ENCODE results near the gene CDK10.
A peak's percentile ranks its signal among the peaks of the same experiment; 100 is the strongest.
"Not testable (repeated sequence)": the region's sequence is repeated elsewhere in the genome, so short reads cannot be mapped to it uniquely, and the experiment has no call there.

Gene CDK10

DNA sequence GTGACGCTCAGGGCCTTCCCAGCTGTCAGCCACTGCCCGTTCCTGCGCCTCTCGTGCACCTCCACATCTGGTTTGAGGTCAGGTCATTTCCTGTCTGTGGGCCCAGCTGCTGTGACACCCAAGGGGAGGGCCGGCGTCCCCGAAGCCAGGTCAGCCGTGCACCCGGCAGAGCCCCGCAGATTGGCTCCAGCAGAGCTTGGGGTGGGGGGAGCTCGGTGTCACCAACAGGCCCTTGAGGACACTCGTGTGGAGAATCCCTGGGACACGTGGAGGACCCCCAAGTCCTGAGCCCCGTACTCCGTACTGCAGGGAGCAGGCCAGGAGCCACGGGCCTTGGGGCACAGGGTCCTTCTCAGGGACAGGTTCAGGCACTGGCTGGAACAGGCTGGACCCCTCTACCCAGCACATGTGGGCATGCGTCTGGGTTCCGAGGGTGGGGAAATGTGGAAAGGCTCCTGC is 10.2 kb downstream of the CDK10 start:
- DNase-seq (ENCODE audit: low spot score): peak; percentile 39

DNA sequence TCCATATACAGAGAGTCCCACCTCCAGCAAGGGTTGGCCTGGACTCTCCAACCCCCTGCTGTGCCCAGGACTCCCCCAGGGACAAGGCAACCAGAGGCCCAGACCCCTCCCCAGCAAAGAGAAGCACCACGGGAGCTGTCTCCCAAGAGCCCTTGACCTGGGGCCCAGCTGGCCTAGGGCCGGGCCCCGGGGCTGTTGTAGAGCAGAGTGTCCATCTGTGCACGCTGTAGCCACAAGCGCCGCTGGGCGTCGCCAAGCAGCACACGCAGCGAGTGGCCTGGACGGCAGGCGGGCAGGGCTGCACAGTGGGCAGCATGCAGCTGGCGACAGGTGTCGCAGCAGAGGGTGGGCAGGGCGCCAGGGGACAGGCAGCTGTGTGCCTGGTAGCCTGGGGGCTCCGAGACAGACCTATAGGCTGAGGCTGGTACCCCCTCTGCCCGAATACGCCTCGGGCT is 10.7 kb downstream of the CDK10 start:
- peak; percentile 31 for DNase-seq (ENCODE audit: low spot score)

DNA sequence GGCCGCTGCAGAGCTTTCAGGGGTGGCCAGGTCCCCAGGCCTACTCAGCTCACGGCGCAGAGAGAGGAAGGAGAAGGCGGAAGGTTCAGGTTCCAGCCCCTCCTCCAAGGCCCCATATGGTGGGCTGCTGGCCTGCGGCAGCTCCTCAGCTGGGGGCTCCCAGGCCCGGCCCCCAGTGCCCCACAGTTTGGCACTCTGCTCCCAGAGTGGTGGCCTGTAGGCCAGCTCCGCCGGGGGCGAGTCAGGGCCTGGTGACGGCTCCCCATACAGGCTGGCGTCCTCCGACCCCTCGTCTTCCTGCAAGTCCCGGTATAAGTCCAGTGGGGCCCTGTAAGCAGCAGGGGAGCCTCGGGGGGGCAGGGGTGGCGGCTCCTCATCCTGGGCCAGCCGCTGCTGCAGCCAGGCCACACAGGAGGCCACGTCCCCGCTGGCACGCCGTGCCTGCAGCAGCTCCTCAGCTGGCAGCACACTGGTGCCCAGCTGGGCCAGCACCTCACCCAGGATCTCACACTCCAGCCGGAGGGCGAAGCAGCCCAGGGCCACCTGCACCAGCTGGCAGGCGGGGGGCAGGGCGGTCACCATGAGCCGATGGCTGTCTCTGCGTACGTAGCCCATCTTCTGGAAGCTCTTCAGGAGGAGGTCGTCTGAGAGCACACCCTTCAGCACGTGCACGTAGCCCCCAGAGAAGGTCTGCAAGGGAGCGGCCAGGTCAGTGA is 11.3 kb downstream of the CDK10 start:
- DNase-seq (ENCODE audit: low spot score): no peak

DNA sequence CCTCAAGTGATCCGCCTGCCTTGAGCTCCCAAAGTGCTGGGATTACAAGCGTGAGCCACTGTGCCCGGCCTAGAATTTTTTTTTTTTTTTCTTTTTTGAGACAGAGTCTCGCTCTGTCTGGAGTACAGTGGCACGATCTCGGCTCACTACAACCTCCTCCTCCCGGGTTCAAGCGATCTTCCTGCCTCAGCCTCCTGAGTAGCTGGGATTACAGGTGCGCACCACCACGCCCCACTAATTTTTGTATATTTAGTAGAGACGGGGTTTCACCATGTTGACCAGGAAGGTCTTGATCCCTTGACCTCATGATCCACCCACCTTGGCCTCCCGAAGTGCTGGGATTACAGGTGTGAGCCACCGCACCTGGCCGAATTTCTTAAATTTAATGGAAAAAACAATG is 12.2 kb downstream of the CDK10 start:
- not testable (repeated sequence) for DNase-seq (ENCODE audit: low spot score)

DNA sequence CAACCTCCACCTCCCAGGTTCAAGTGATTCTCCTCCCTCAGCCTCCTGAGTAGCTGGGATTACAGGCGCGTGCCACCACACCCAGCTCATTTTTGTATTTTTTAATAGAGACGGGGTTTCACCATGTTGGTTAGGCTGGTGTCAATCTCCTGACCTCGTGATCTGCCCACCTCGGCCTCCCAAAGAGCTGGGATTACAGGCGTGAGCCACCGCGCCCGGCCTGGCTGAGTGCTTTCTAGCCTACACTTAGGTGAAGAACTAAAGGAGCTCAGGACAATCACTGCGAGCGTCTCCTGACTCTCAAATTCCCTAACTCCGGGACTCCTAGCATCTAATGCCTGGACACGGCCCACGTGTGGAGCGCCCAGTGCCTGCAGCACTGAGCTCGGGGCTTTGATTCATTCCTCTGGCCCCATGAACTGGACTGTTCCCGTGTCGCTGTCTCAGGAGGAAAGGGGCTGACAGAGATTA is 13.2 kb downstream of the CDK10 start:
- not testable (repeated sequence) for DNase-seq (ENCODE audit: low spot score)

DNA sequence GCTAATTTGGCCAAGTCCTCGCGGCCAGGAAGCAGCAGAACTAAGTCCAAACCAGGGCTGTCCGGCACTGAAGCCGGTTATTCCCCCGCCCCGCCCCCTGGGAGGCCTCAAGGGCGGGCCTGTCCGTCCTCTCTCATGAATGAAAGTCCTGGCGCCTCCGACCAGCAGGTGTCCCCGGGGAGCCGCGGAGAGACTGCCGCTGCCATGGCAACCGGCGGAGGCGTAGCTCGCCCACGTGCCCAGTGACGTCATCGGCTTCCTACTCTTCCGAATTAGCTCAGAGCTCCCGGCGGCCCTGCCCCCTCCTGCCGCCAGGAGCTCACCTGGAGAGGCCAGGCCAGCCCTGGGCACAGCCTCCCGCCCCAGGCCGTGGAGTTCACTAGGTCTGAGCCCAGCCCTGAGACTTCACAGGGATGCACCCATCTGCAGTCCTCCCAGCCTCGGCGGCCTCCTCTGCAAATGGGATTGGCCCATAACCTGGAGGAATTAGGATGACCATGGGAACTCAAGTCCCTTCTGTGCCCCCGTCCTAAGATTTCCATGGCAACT is 13.7 kb downstream of the CDK10 start:
- DNase-seq (ENCODE audit: low spot score): peak; percentile 99

DNA sequence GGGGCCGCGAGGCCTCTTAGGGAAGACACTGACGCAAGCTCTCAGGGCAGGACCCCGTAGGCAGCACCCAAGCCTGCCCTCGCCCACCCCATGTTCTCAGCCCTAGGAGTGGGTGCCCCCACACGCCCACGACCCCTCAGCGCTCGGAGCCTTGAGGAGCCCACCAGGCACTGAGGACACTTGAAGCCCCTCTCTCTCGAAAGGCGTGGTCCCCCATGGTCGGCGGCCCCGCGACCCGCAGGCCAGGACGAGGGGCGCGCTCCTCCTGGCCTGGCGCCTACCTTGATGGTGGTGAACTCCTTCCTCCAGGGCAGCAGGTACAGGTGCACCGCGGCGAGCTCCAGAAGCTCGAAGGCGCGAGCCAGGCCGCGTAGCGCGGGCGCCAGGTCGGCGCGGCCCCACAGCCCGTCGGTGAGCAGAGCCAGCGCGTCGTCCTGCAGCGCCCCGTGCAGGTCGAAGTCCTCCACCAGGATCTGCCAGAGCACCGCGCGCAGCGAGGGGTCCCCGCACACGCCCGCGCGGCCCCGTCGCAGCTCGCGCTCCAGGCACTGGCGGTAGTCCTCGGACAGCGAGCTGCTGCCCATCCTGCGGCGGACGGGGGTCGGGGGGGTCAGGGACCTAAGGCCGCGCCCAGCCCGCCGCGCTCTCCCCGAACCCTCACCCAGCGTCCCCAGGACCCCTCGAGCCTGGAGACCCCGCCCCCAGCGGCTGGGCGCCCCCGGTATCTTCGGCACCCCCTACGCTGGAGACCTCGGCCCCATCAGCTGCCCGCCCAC is 14.3 kb downstream of the CDK10 start:
- DNase-seq (ENCODE audit: low spot score): peak; percentile 86

DNA sequence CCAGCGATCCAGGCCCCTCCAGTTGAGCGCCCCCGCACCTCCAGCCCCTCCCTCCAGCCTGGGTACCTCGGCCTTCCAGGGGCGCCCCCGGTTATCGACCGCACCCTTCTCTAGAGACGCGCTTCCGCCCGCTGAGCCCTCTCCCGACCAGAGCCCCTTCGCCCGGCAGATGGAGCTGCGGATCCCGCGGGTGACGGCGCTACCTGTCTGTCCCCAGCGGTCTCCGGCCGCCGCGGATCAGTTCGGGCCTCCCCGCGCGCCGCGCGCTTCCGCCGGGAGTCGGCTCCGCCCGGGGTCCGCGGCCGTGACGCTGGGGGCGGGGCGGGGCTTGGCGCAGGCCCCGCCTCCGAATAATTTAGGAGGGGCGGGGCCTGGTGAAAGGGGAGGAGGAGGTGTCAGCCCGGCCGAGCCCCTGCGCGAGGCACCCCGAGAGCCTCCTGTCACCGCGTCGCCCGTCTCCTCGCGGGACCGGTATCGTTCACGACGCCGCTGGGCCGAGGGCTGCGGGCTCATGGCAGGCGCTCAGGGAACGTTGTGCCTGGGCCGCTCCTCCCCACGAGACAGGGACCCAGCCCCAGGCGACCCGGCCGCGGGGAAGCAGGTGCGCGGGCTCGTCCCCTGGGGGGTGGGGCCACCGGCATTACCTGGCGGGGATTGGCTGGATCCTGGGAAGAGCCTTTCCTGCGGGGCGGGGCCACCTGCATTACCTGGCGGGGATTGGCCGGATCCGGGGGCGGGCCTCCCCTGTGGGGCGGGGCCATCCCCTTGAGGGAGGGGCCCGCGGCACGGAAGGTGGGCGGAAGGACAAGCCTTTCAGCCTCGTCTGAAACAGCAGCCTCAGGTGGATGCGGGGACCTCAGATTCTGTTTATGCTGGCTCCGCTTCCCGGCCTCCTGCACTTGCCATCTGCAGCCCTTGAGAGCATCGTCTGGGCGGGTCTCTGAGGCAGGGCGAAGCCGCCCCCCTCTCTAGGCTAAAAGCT is 15.2 kb downstream of the CDK10 start, which contains the start of gene SPATA2L:
SPATA2L (minus strand) TSS at position 281 of the 982 bp plus-strand sequence. CDS start 473 bp downstream, outside the sequence.
- peak; percentile 99 for DNase-seq (ENCODE audit: low spot score)

DNA sequence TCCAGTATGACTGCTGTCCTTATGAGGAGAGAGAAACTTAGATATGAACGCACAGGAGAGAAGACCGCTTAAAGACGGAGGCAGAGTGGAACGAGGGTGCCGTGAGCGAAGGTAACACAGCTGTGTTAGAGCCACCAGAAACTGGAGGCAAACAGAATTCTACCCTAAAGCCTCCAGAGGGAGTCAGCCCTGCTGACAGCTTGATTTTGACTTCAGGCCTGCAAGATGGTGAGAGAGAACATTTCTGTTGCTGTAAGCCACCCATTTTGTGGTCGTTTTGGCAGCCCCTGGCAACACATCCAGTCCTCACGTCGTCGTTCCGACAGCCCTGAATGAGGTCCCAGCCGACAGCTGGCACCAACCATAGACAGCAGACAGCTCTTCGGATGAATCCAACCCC is 17.8 kb downstream of the CDK10 start:
- DNase-seq (ENCODE audit: low spot score): no peak

DNA sequence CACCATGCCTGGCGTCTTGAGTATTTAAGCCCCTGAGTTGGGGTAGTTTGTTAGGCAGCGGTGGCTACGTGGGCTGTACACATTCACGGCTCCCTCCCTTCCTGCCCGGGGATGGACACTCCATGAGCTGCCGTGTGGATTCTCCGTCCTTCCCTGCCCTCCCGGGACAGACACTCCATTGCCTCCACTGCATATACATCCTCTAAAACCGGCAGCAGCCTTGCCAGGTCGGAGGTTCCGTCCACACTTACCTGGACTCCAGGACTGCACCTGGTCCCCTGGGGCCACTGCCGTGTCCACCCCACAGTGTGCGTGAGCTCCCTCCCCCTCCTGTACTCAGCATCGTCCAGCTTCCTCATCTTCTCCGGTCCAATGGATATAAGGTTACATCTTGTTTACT is 18.5 kb downstream of the CDK10 start:
- DNase-seq (ENCODE audit: low spot score): no peak

DNA sequence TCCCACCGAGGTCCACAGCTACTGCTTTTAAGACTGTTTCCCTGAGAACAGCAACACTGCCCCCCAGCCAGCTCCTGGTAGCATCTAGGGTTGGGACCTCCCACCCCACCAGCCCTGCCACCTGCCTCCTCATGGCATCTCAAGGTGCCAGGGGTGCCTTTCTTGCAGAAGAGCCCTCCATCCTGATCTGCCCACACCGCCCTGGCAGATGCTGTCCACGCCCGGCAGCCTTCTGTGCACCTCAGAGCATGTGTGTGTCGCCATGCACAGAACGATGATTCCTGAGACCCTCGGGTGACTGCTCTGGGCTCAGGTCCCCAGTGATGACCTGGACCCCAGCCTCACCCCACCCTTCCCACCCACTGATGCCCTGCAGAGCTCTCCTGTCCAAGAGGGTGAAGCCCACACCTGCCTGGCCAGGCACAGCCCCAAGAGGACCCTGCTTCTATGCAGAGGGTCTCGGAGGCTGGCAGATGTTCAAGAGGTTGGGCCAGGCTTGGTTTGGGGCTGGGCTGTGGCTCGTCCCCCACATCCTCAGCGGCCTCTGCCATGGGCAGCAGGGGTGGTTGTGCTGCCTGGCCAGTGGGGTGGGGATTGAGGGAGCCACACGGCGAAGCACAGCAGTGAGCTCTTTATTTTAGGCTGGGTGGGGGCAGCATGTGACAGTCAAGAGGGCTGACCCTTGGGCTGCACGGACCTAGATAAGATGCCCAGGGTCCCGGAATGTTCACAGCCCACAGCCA is 20.2 kb downstream of the CDK10 start:
- DNase-seq (ENCODE audit: low spot score): peak; percentile 31

DNA sequence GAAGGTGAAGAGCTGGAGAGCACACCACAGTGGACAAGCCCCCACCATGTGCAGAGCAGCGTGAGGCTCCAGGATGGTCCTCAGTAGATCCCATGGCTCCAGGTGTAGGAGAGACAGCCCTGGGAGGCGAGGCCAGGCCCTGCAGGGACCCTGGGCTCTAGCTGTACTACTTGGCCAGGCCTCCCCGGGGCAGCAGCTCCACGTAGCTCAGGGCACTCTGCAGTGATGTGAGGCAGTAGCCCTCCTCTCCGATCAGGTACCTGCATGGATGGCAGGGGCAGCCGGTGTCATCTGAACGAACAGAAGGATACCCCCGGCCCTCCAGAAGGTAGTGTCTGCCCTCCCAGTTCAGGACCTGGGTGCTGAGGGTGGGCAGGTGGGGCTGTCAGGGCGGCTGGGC is 21.2 kb downstream of the CDK10 start:
- no peak for DNase-seq (ENCODE audit: low spot score)

DNA sequence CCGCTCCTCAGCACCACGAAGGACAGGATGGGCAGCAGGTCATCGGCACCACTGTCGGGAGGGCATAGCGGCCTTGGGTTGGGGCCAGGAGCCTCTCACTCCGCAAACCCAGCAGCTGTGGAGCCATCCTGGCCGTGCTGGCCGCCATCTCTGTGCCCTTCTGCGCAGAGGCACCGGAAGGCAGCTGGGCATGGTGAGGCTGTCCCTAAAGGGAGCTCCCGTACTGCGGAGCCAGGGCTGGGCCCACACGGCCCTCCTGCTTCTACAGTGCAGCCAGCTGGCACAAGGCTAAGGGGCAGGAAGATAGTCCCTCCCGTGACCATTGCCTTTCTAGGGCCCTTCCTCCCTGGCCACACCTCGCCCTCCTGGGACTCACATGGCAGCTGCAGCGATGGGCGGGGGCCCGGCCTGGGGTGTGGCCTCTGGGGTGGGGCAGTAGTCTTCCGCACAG is 22.0 kb downstream of the CDK10 start:
- DNase-seq (ENCODE audit: low spot score): no peak

DNA sequence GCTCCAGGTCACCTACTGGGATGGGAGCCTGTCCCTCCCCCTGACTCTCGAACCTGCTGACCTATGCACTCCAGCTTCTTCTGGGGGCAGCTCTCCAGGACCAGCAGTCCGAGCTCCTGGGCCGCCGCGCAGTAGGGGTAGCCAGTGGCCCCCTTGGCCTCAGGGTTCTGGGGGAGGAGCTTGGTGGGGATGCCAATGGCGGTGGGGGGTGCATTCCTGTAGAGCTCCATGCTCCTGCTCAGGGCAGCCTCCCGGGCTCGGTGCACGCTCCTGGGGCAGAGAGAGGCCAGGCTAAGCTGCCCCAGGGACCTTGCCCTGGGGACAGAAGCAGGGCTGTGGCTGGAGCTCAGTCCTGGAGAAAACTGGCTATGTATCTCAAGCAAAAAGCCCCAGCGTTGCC is 22.7 kb downstream of the CDK10 start:
- DNase-seq (ENCODE audit: low spot score): no peak

DNA sequence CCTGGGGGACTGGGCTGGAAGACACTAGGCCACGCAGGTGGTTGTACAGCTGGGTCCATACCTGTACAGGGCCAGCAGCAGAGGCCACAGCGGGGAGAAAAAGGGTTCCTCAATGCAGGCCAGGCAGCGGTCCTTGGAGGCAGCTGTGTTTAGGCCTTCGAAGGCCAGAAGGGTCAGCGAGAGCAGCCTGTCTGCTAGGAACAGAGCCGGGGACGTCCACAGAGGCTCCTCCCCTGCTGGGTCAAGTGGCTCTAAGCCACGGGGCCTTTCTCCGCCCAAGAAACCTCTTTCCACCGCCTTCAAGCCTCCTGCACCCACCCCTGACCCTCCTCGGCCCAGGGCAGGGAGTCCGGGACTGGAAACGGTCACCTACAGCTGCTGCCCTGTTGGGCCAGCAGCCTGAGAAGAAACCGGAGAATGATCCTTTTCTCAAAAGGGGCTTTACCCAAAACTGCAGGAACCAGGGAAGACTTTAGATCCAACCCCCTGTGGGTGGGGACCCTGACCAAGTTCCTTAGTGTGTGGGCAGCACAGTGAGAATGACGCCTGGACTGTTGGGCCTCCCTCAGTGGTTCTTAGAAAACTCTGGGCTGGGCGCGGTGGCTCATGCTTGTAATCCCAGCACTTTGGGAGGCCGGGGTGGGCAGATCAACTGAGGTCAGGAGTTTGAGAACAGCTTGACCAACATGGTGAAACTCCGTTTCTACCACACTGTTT is 23.4 kb downstream of the CDK10 start:
- DNase-seq (ENCODE audit: low spot score): no peak

DNA sequence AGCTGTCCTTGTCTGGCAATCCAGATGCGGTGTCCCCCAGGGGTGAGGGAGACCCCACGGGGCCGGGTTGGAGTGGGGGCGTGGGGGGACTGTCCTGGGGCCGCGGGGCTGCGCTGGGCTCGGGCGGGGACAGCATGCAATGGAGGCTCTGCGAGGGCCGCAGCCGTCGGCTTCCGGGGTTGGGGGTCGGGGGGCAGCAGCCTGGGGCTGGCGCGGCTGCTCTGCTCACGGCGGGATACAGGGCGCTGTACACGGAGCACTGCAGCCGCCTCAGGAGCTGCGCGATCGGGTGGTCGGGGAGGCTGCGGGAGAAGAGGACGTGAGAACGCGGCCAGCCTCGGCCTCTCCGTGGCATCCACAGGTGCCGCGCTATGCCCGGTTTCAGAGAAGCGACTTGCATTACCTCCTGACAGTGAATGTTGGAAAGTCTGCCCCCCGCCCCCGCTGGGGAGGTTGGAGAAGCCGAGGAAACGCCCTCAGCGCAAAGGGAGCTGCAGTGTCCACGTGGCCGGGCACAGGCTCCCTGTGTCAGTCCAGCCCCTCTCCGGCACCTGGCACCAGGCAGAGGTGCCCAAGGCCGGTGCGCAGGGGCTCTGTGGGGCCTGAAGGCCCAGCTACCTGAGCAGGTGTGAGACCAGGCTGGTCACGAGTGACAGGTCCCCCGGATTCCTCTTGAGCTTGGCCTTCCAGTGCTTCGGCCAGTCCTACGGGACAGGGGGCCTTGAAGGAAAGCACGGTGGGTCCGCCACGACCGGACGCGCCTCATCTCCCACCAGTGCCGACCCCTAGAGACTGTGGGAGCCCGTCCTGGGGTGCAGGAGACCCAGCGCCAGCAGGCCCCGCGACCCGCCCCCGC is 24.4 kb downstream of the CDK10 start:
- no peak for DNase-seq (ENCODE audit: low spot score)

DNA sequence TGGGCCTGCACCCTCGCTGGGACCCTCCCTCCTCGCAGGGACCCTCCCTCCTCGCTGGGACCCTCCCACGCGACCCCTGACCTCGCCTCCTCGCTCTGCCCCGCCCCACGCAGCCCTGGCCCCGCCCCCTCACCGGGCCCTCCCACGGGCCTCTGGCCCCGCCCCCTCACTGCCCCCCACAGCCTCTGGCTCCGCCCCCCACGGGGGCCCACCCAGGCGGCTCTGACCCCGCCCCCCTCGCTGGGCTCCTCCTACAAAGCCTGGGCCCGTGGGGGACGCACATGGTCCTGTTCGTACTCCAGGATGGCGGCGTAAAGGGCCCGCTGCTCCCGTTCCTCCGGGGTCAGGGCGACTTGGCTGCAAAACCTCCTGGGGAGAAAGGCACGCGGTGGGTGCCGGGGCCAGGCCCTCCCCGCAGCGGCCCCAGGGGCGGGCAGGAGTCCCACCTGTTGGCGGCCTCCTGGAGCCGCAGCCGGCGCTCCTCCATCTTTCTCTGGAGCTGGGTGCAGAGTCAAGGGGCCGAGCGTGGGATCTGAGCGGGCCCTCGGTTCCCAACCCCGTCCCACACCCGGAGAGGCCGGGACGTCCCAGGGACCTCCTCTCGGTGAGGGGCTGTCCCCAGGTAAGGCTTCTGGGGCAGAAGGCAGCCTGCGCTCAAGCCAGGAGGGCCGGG is 25.2 kb downstream of the CDK10 start:
- no peak for DNase-seq (ENCODE audit: low spot score)

DNA sequence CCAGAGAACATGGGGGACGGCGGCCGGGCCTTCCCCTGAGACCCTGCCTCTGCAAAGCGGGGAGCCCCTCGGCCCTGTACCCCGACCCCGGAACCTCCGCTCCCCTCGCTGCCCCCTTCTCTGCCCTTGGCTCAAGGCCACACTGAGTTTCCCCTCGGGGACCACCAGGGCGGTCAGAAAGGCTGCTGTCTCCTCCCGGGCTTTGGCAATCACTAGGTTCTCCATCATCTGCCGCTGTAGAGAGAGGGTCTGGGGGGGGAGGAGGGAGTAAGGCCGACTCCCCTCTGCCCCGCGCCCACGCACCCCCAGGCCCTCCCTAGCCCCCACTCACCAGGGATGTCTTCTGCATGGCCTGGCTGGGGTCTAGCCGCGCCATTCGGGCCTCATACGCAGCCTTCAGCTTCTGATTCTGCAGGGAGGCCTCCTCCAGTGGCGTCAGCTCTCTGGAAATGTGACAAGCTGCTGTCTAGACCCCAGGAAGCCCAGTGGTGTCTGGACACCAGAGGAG is 25.8 kb downstream of the CDK10 start:
- DNase-seq (ENCODE audit: low spot score): no peak

All from HuH-7.5 (cell line).